K562 (cell line): ENCODE measurements around the gene MEF2C. TPM values are rescaled to one million over a fixed set of nuclear protein-coding genes. Genes with fewer than 3 reads are reported as not detected.
A peak's percentile ranks its signal among the peaks of the same experiment; 100 is the strongest.

Experiments used
- BCLAF1 ChIP-seq, 2 experiments: fragments of 450-650 bp in 1 of 2; IDR thresholded peaks; 2 replicates each; pipeline ENCODE4 v1.6.1; 2011 to 2017; ENCODE audit warnings: low read depth in 2 of 2, antibody characterized with exemption in 1 of 2, borderline replicate concordance in 1 of 2, low read length in 1 of 2, mild to moderate bottlenecking in 1 of 2, mixed read lengths in 1 of 2; ENCODE audit not compliant: control insufficient read depth in 1 of 2
- BRD9 ChIP-seq: fragments of 450-650 bp; IDR thresholded peaks from 2 replicates; pipeline ENCODE4 v1.6.1; 2018; ENCODE audit warnings: low read depth; ENCODE audit not compliant: partially characterized antibody
- CBFA2T2 ChIP-seq: fragments of 450-650 bp; conservative IDR thresholded peaks from 2 replicates; pipeline ENCODE4 v1.6.1; 2017; ENCODE audit warnings: mild to moderate bottlenecking
- CHD4 ChIP-seq: fragments of 200-600 bp; sonication (generic); IDR thresholded peaks from 3 replicates; pipeline ENCODE4 v1.6.1; 2012; ENCODE audit warnings: low read depth, mild to moderate bottlenecking, mixed read lengths, low read length, inconsistent platforms; ENCODE audit not compliant: insufficient read depth, insufficient replicate concordance, poor library complexity, severe bottlenecking
- DACH1 ChIP-seq: fragments of 450-650 bp; IDR thresholded peaks from 2 replicates; pipeline ENCODE4 v1.6.1; 2018; ENCODE audit not compliant: partially characterized antibody
- DMBX1 ChIP-seq: fragments of 250-450 bp; sonication (Bioruptor Pico); IDR thresholded peaks from 2 replicates; pipeline ENCODE4 v1.8.0; 2022; ENCODE audit warnings: inconsistent platforms, mild to moderate bottlenecking, moderate library complexity, borderline replicate concordance
- EP300 ChIP-seq: IDR thresholded peaks from 2 replicates; pipeline ENCODE4 v1.6.1; 2012; ENCODE audit warnings: low read length, improper control_type of control experiment
- ESRRB ChIP-seq: fragments of 250-450 bp; sonication (Bioruptor Pico); IDR thresholded peaks from 2 replicates; pipeline ENCODE4 v1.5.0; 2020; ENCODE audit warnings: mild to moderate bottlenecking, moderate library complexity, borderline replicate concordance
- FOSL1 ChIP-seq: fragments of 200-800 bp; sonication (Bioruptor generic); conservative IDR thresholded peaks from 2 replicates; pipeline ENCODE4 v1.6.1; 2016; ENCODE audit warnings: missing genetic modification characterization, missing compliant biosample characterization
- KAT2B ChIP-seq: IDR thresholded peaks from one replicate; pipeline ENCODE4 v1.6.1; 2012; ENCODE audit warnings: low read depth, mild to moderate bottlenecking, control low read depth, inconsistent platforms, low read length, moderate library complexity
- L3MBTL2 ChIP-seq: fragments of 450-650 bp; IDR thresholded peaks from 2 replicates; pipeline ENCODE4 v1.6.1; 2016; ENCODE audit warnings: mild to moderate bottlenecking, moderate library complexity
- MNT ChIP-seq, 2 experiments: fragments of 450-650 bp; conservative IDR thresholded peaks; 2 replicates each; pipeline ENCODE4 v1.6.1; 2017; ENCODE audit warnings: mild to moderate bottlenecking in 2 of 2, moderate library complexity in 2 of 2
- MTA3 ChIP-seq: fragments of 450-650 bp; formaldehyde crosslinking; IDR thresholded peaks from 2 replicates; pipeline ENCODE4 v1.6.1; 2017; ENCODE audit warnings: mild to moderate bottlenecking, borderline replicate concordance
- PTBP1 ChIP-seq: fragments of 200-400 bp; formaldehyde crosslinking; IDR thresholded peaks from 2 replicates; pipeline ENCODE4 v1.6.1; 2017; ENCODE audit warnings: low read depth, low read length
- RFX7 ChIP-seq: fragments of 250-450 bp; sonication (Bioruptor Pico); IDR thresholded peaks from 2 replicates; pipeline ENCODE4 v1.5.1; 2021; ENCODE audit warnings: mild to moderate bottlenecking
- TCF7 ChIP-seq: sonication (generic); IDR thresholded peaks from 2 replicates; pipeline ENCODE4 v1.6.1; 2016; ENCODE audit warnings: antibody characterized with exemption, borderline replicate concordance
- TFAM ChIP-seq: fragments of 250-450 bp; sonication (Bioruptor Pico); conservative IDR thresholded peaks from 2 replicates; pipeline ENCODE4 v1.5.0; 2021; ENCODE audit warnings: mild to moderate bottlenecking, moderate library complexity
- ZBTB8A ChIP-seq: fragments of 450-650 bp; IDR thresholded peaks from 2 replicates; pipeline ENCODE4 v1.6.1; 2018; ENCODE audit warnings: mild to moderate bottlenecking, moderate library complexity; ENCODE audit not compliant: partially characterized antibody
- ZNF124 ChIP-seq: sonication (generic); formaldehyde crosslinking; IDR thresholded peaks from 2 replicates; pipeline ENCODE4 v1.8.1; 2022; ENCODE audit warnings: missing genetic modification reagents
- ZNF217 ChIP-seq: sonication (generic); formaldehyde crosslinking; IDR thresholded peaks from 2 replicates; pipeline ENCODE4 v1.8.0; 2022; ENCODE audit warnings: mild to moderate bottlenecking, missing genetic modification reagents
- ZNF347 ChIP-seq: fragments of 450-650 bp; formaldehyde crosslinking; IDR thresholded peaks from 2 replicates; pipeline ENCODE4 v1.4.0; 2020; ENCODE audit warnings: low read depth, mild to moderate bottlenecking, moderate library complexity
- polyA plus RNA-seq, 8 experiments: library from polyadenylated mRNA; depleted of rRNA in 4 of 8; stranded (reverse) in 5 of 8; unstranded in 3 of 8; fragments of >200 nt; fragmentation: Nextera tagmentation in 2 of 8; fragmentation: Illumina TruSeq in 1 of 8; extraction: Ambion mirVana in 2 of 8; extraction: Trizol in 1 of 8; gene quantifications; 2 replicates each; pipeline versions ENCODE4 v1.2.1 to v1.2.3, GENCODE V29; 2011 to 2014; ENCODE audit warnings: inconsistent platforms in 1 of 8, missing spikeins in 1 of 8
- total RNA-seq, 7 experiments: library from RNA; depleted of rRNA in 6 of 7; stranded (reverse); fragments of >200 nt in 6 of 7; fragmentation: Illumina TruSeq in 2 of 7; extraction: Trizol in 2 of 7; gene quantifications; 2 replicates each; pipeline versions ENCODE4 v1.2.1 to v1.2.3, GENCODE V29; 2011 to 2021; ENCODE audit warnings: low replicate concordance in 1 of 7
- TF ChIP-seq, protein P1 (sequence below): fragments of 250-450 bp; sonication (Bioruptor Pico); IDR thresholded peaks from 2 replicates; pipeline ENCODE4 v1.4.0; 2020; ENCODE audit warnings: mild to moderate bottlenecking
- TF ChIP-seq, protein P2 (sequence below): sonication (generic); formaldehyde crosslinking; IDR thresholded peaks from 2 replicates; pipeline ENCODE4 v1.9.0; 2022; ENCODE audit warnings: mild to moderate bottlenecking, missing genetic modification reagents

Gene MEF2C
- total and polyA plus RNA-seq, 9 of the 15 experiments (the other 6 are each of a cell fraction or from before 2014, with no cell fraction given): 25.1 to 67.8 (median 58.3) TPM

DNA sequence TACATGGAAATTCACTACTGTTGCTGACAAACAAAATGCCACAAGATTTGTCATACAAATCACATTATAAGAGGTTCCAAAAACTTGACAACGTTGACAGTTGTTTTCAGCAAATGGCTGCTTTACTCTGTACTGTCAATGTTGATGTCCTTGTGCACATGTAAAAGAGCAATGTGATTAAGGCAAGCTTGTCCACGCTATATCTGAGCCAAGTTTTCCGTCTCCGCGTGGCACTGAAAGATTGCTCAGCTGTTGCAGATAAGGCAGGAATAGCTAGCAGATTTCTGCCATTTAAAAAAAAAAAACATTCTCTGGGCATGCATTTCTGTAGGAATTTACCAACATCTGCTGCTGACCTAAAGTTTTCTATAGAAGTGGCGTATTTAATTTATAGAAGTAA lies 46.4 kb upstream of the MEF2C start (continued):
- TF ChIP-seq BCLAF1 (IDR thresholded peaks at IDR 0.05; ENCODE audit: borderline replicate concordance in 1 of 2, control insufficient read depth in 1 of 2, low read depth in 2 of 2, low read length in 1 of 2): 0 out of 4 replicates have a peak, but pooled peaks of 1 of the 2 experiments have one; percentile 51
- TF ChIP-seq, protein P1, sequence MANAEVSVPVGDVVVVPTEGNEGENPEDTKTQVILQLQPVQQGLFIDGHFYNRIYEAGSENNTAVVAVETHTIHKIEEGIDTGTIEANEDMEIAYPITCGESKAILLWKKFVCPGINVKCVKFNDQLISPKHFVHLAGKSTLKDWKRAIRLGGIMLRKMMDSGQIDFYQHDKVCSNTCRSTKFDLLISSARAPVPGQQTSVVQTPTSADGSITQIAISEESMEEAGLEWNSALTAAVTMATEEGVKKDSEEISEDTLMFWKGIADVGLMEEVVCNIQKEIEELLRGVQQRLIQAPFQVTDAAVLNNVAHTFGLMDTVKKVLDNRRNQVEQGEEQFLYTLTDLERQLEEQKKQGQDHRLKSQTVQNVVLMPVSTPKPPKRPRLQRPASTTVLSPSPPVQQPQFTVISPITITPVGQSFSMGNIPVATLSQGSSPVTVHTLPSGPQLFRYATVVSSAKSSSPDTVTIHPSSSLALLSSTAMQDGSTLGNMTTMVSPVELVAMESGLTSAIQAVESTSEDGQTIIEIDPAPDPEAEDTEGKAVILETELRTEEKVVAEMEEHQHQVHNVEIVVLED (CRISPR knock-in tag): no peak
- TF ChIP-seq ZNF217: no peak
- no peak for TF ChIP-seq CHD4
- TF ChIP-seq KAT2B: no peak
- TF ChIP-seq, protein P2, sequence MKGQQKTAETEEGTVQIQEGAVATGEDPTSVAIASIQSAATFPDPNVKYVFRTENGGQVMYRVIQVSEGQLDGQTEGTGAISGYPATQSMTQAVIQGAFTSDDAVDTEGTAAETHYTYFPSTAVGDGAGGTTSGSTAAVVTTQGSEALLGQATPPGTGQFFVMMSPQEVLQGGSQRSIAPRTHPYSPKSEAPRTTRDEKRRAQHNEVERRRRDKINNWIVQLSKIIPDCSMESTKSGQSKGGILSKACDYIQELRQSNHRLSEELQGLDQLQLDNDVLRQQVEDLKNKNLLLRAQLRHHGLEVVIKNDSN: no peak
- peak; percentile 79 for TF ChIP-seq CBFA2T2
- TF ChIP-seq L3MBTL2: peak; percentile 76
- no peak for TF ChIP-seq TFAM (CRISPR knock-in tag)
- TF ChIP-seq DACH1: peak; percentile 48
- TF ChIP-seq PTBP1: no peak
- TF ChIP-seq RFX7: no peak
- peak; percentile 54 for TF ChIP-seq BRD9
- no peak for TF ChIP-seq ZBTB8A
- no peak for TF ChIP-seq ZNF124 (CRISPR knock-in tag)
- no peak for TF ChIP-seq ZNF347 (CRISPR knock-in tag)
- 0 out of 2 replicates have a peak, but pooled peaks have one; percentile 24 for TF ChIP-seq MTA3
- 0 out of 2 replicates have a peak, but pooled peaks have one; percentile 65 for TF ChIP-seq DMBX1 (CRISPR knock-in tag)
- TF ChIP-seq FOSL1 (tag): peak; percentile 65
- TF ChIP-seq ESRRB (CRISPR knock-in tag): no peak
- peak; percentile 76 to 86 for TF ChIP-seq MNT (conservative IDR thresholded peaks at IDR 0.05)
- TF ChIP-seq EP300: peak; percentile 66; the same call in 1 of the 2 replicates
- no peak for TF ChIP-seq TCF7
